ENCODE measurements around the gene COA6.

- no peak for TF ChIP-seq POLR2AphosphoS5 (IDR thresholded peaks at IDR 0.05; ENCODE audit: insufficient read depth in 1 of 2, low read depth in 1 of 2)
- no peak for TF ChIP-seq CTCF (IDR thresholded peaks at IDR 0.05)
- no peak for TF ChIP-seq POLR2A (IDR thresholded peaks at IDR 0.05)
These were observed 22.8 kb downstream of the COA6 start for GRCh38 chr1:234396092-234396491.
